ENCODE results near the gene WDR20.
"Not testable (repeated sequence)": the region's sequence is repeated elsewhere in the genome, so short reads cannot be mapped to it uniquely, and the experiment has no call there.

Gene WDR20

GRCh38 chr14:102131741-102132140, 8.0 kb upstream of the WDR20 start:
- DNase-seq (ENCODE audit: low read depth in 2 of 2) = no peak

- DNase-seq (ENCODE audit: low read depth in 2 of 2) = not testable (repeated sequence)
These were observed 5.7 kb upstream of the WDR20 start for GRCh38 chr14:102134021-102134420.

- not testable (repeated sequence) for DNase-seq (ENCODE audit: low read depth in 2 of 2)
These were observed 5.0 kb upstream of the WDR20 start for GRCh38 chr14:102134719-102135118.

- not testable (repeated sequence) for DNase-seq (ENCODE audit: low read depth in 2 of 2)
These were observed 4.2 kb upstream of the WDR20 start for GRCh38 chr14:102135456-102135855.

- DNase-seq (ENCODE audit: low read depth in 2 of 2) = no peak
These were observed 1.2 kb upstream of the WDR20 start for GRCh38 chr14:102138535-102138934.

GRCh38 chr14:102138961-102139285, 774 bp upstream of the WDR20 start:
- DNase-seq (ENCODE audit: low read depth in 2 of 2) = no peak

GRCh38 chr14:102140027-102140749, 491 bp downstream of the WDR20 start:
- DNase-seq (ENCODE audit: low read depth in 2 of 2) = no peak

- DNase-seq (ENCODE audit: low read depth in 2 of 2) = no peak
These were observed 1.1 kb downstream of the WDR20 start for GRCh38 chr14:102140750-102141145.

- DNase-seq (ENCODE audit: low read depth in 2 of 2) = no peak
These were observed 2.1 kb downstream of the WDR20 start for GRCh38 chr14:102141797-102142196.

- DNase-seq (ENCODE audit: low read depth in 2 of 2) = no peak
These were observed 5.2 kb downstream of the WDR20 start for GRCh38 chr14:102144914-102145313.

GRCh38 chr14:102145395-102145794, 5.7 kb downstream of the WDR20 start:
- no peak for DNase-seq (ENCODE audit: low read depth in 2 of 2)

- DNase-seq (ENCODE audit: low read depth in 2 of 2) = no peak
These were observed 6.7 kb downstream of the WDR20 start for GRCh38 chr14:102146423-102146822.

GRCh38 chr14:102150083-102150482, 10.4 kb downstream of the WDR20 start:
- no peak for DNase-seq (ENCODE audit: low read depth in 2 of 2)

- DNase-seq (ENCODE audit: low read depth in 2 of 2) = no peak
These were observed 11.0 kb downstream of the WDR20 start for GRCh38 chr14:102150744-102151143.

- not testable (repeated sequence) for DNase-seq (ENCODE audit: low read depth in 2 of 2)
These were observed 11.7 kb downstream of the WDR20 start for GRCh38 chr14:102151411-102151810.

- DNase-seq (ENCODE audit: low read depth in 2 of 2) = no peak
These were observed 14.4 kb downstream of the WDR20 start for GRCh38 chr14:102154121-102154520.

- DNase-seq (ENCODE audit: low read depth in 2 of 2) = no peak
These were observed 15.3 kb downstream of the WDR20 start for GRCh38 chr14:102154821-102155549.

- DNase-seq (ENCODE audit: low read depth in 2 of 2) = no peak
These were observed 17.6 kb downstream of the WDR20 start for GRCh38 chr14:102157346-102157745.

- DNase-seq (ENCODE audit: low read depth in 2 of 2) = no peak
These were observed 19.1 kb downstream of the WDR20 start for GRCh38 chr14:102158797-102159196.

GRCh38 chr14:102159841-102160240, 20.1 kb downstream of the WDR20 start:
- DNase-seq (ENCODE audit: low read depth in 2 of 2) = no peak

GRCh38 chr14:102162487-102162886, 22.8 kb downstream of the WDR20 start:
- no peak for DNase-seq (ENCODE audit: low read depth in 2 of 2)

- no peak for DNase-seq (ENCODE audit: low read depth in 2 of 2)
These were observed 24.5 kb downstream of the WDR20 start for GRCh38 chr14:102164241-102164641.

- DNase-seq (ENCODE audit: low read depth in 2 of 2) = no peak
These were observed 25.3 kb downstream of the WDR20 start for GRCh38 chr14:102164965-102165364.

All from fibroblast of skin of left quadriceps (primary cell).